ENCODE results near the gene PHLDB1.

DNA sequence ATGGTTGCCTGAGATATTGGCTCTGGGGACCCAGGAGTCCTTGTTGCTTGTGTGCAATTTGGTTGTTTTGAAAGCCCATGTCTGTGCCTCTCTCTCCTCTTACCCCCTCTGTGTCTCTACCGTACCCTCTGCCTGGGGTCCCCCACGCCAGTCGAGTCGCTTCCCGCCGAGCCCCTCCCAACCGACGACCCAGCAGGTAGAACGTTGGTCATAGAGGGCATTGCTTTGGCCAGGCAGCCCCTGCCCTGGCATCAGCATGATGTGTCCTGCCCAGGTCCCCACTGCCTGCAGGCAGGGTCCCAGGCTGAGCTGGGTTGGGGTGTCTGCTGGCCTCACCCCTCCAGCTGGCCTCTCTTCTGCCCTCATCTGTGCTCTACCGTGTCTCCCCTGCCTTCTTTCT, 37.1 kb downstream of the PHLDB1 start:
- TF ChIP-seq EZH2 (IDR thresholded peaks at IDR 0.05) = no peak
- TF ChIP-seq POLR2AphosphoS5 (IDR thresholded peaks at IDR 0.05; ENCODE audit: borderline replicate concordance, low read depth, low read length) = no peak
